ENCODE data around the gene UCP1.
A peak's percentile ranks its signal among the peaks of the same experiment; 100 is the strongest.

The UCP1 gene, protein sequence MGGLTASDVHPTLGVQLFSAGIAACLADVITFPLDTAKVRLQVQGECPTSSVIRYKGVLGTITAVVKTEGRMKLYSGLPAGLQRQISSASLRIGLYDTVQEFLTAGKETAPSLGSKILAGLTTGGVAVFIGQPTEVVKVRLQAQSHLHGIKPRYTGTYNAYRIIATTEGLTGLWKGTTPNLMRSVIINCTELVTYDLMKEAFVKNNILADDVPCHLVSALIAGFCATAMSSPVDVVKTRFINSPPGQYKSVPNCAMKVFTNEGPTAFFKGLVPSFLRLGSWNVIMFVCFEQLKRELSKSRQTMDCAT

DNA sequence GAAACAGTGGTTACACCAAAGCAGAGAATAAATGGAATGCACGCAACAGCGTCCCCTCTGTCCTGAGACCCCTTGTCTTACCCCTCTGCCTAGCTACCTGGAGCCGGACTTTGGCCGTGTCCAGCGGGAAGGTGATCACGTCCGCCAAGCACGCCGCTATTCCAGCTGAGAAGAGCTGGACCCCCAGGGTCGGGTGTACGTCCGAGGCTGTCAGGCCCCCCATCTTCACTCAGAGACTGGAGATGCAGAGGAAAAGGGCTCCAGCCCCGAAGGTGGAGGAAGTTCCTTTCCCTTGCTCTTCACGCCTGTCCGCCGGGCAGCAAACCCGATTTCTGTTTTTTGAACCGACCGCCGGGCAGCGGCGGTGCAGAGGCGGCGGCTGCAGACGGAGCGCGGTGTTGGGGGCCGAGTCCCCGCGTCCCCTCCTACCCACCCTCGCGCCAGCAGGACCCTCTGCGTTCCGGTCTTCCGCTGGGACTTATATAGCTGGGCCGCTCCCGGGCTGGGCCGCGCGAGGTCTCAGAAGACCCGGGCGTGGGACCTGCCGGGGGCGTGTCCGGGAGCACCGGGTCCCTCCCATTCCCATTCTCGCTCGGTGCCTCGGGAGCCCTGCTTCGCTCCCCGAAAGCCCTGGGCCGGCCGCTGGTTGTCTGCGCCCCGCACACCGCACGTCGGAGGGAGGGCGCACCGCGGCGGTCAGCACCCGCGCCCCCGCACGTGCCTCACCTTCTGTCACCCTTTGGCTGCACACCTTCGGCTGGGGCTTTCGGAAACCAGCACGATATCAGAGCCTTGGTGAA, at the start of gene UCP1:
Gene UCP1, minus strand, starts transcription at position 455 of the 800 bp plus-strand sequence. Its CDS starts 232 bp downstream, at position 223.
- no peak for DNase-seq

DNA sequence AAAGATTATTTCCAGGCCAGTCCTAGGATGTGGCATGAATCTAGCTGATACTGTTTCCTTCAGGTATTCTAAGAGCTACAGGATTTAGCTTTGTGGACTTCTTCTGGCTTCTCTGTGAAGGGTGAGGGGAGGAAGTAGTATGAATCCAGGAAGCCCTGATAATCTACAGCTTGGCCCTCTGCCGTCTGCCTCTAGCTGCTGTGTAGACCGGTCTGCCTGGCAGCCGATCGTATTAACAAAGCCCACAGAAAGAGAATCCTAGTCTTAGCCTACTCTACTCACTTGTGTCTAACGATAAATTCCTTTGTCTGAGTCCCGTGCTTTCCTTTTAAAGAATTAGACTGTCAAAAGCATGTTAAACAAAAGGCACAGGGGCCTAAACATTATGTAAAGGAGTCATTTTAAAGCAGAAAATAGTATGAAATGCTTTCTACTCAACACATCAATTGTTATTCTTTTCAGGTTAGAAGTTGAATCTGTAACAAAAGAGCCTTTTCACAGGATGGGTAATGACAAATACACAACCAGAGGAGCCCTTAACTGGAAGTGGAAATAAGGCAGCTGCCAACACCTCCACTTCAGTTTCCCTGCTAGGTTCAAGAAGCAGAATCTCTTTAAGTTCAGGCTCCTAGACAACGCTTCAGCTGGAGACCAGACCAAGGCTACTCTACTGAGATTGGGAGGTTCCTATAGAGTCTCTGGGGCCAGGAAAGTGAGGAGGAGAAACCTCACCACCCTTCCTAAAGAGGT, 48.9 kb upstream of the UCP1 start:
- DNase-seq = no peak

DNA sequence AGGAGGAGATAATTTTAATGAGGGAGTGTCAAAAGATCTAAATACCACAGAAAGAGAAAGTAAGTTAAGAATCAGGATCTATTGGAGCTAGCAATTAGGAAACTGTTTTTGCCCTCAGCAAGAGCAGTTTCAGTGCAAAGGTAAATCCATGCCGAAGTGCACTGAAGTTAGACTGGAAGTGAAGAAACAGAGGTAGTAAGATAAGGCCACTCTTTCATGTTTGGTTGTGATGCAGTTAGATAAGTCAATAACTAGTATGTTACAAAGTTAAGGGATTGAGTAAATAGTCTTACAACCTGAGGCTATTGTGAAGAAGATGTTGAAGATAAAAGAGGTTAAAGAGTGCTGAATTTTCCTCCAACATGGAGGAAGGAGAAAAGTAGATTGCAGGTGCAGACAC, 46.7 kb upstream of the UCP1 start:
- DNase-seq = no peak

GRCh38 chr4:140612357-140612756, 43.6 kb upstream of the UCP1 start:
- DNase-seq = no peak

- DNase-seq = no peak
Measured at GRCh38 chr4:140611854-140612253, 43.1 kb upstream of the UCP1 start.

DNA sequence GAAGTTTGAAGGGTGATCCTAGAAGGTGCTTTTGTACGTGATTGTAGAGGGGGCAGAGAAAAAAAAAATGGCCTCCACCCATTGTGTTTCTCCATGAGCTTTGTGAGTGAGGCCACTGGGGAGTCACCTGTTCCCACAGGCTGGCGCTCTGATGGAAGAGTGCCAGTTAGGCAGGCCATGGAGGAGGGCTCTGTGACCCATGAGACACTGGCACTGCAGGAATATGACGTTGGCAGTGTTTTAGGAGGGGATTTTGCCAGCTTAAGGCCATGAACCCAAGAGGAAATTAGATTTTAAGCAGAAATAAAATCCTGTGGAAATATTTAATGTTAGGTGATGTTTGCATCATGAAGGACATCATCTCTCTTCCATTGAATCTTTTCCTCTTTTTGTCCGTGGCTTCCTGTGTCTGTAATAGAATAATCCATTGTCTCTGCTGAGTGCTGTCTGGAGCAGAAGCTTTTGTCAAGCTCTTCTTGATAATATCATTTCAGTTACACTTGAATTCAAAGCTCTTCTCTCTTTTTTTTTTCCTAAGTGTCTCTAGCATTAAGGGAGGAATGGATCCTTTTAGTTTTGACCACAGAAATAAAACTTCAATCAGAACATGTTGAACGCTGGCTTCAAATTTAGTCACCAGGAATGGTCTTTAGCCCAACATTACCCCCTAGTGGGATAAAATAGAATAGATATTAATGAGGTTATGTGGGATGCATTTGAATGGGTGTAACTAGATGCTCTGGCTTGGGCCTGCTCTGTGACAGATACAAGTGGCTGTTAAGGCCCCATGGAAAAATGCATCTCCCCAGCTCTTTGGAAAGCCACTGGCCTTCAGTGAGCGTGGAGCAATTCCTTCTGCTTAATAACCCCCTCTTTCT, 41.0 kb upstream of the UCP1 start:
- DNase-seq = peak; percentile 43

DNA sequence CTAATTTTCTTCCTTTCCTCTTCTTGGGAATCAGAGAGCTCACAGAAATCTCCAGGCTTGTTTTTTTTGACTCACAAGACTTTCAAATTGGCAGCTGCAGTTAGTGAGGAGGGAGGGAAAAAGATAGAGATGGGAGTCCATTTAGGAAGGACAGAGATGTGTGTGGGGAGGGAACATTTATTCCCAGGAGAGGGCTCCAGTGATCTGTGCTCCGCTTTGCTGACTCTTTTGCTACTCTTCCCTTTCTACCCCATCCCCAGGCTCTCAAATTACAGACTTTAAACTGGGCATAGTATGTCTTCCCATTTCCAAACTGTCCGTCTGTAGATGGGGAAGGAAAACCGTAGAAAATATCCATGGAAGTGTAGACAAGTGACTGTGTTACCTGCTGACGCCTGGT, 39.1 kb upstream of the UCP1 start:
- DNase-seq = no peak

DNA sequence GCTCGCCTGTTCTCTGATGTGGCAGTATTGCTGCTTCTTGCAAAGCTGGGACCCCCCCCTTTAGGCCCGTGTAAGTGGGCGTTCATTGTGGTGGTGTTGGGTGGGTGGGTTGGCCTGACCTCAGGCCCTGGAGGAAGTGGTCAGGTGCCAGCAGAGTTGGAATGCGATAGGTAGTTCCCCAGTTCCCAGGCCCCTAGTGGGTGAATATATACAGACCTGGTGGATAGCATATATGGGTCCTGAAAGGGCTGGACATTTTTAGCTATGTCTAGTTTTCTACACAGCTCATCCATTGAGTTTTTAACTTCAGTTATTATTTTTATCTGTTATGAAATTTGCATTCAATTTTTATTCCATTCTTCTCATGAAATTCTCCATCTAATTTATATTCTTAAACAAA, 35.8 kb upstream of the UCP1 start:
- DNase-seq = no peak

DNA sequence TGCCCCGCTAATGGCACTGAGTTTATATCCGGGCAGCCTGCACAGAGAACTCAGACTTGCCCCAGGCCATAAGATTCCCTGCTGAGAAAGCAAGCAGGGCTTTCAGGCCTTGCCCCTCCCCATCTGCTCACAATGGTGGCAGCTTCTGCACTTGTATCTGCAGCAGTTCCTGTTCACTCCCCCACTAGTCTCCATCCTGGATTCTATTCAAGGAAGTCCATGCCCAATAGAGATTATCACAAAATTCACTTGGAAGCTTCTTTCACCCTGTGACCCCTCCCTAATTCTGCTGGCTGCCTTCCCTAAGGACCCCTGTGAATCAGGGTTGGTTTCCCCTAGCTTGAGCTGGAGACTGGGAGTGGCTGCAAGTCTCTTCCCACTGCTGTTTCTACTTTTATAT, 34.5 kb upstream of the UCP1 start:
- no peak for DNase-seq

- no peak for DNase-seq
Measured at GRCh38 chr4:140602714-140603113, 34.0 kb upstream of the UCP1 start.

GRCh38 chr4:140600408-140600807, 31.6 kb upstream of the UCP1 start:
- DNase-seq = no peak

GRCh38 chr4:140595065-140595464, 26.3 kb upstream of the UCP1 start:
- no peak for DNase-seq

DNA sequence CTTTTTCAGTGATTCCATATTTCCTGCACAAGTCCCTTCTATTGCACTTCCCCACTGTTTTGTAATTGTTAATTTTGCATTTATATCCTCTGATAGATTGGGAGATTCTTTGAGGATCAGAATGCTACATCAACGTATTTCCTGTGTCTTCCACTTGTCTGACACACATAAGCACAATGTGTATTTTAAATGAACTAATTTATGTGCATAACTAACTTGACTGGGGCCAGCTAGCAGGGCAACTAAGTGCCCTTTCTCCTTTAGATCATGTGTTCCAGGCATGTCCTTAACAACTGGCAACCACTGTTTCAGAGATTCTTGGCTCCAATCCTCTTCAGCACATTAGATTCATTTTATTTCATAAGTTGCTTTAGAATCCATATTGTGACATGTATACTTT, 15.7 kb upstream of the UCP1 start:
- no peak for DNase-seq

- no peak for DNase-seq
Measured at GRCh38 chr4:140581078-140581477, 12.3 kb upstream of the UCP1 start.

DNA sequence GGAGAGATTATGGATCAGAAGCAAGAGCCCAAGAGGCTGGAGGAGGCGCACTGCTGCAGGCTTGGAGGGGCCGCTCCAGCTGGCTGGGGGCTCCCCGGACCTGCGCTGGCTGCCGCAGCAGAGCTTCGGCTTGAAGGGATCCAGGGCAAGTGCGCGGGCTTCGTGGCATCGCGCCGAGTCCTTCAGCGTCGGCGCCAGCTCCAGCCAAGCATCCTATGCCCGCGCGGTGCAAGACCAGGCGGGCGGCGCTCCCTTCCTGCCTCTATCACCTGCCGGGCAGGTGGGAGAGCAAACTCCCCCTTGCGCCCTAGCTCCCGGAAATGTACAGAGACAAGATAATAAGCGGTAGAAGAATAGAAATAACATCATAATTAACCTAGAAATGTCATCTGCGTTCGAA, 10.5 kb upstream of the UCP1 start:
- DNase-seq = no peak

GRCh38 chr4:140575489-140575888, 6.7 kb upstream of the UCP1 start:
- DNase-seq = no peak

DNA sequence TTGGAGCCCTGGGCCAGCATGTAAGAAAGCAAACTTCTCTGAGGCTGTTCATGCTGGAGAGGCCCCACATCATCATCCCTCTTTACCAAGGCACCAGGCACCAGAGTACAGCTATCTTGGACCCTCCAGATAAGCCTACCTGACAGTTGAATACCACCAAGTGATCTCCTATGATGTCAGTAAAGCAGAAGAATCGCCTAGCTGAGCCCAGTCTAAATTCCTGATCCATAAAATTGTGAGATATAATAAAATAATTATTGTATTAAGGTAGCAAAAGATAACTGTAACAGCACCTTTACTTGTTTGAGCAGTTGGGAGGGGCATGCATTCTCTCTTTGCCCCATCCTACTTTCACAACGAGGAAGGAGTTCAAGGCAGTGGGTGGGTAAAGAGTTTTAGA, 2.9 kb upstream of the UCP1 start:
- no peak for DNase-seq

- no peak for DNase-seq
Measured at GRCh38 chr4:140569307-140569638, 512 bp upstream of the UCP1 start.

GRCh38 chr4:140559696-140560095, 9.1 kb downstream of the UCP1 start:
- no peak for DNase-seq

GRCh38 chr4:140557831-140558435, 10.8 kb downstream of the UCP1 start:
- DNase-seq = no peak

GRCh38 chr4:140556372-140557085, 12.2 kb downstream of the UCP1 start:
- DNase-seq = peak; percentile 39

All from CD4-positive, alpha-beta T cell treated with Interleukin-17A for 1 hour (primary cell).